SK-N-SH treated with all-trans-retinoic acid at 6 μM for 48 hours (cell line): ENCODE measurements around the gene EFCAB9.

Source experiments
- ATAC-seq: fragments of 200-7000 bp; cut with Tn5 transposase; 3 replicates; pipeline ENCODE4 v1.9.1; 2020; ENCODE audit warnings: mild to moderate bottlenecking, moderate library complexity
- ARNTL ChIP-seq: fragments of 450-650 bp; formaldehyde crosslinking; IDR thresholded peaks from 2 replicates; pipeline ENCODE4 v1.5.0; 2020; ENCODE audit warnings: low read depth, mild to moderate bottlenecking, moderate library complexity, borderline replicate concordance
- BACH2 ChIP-seq: fragments of 250-450 bp; sonication (Bioruptor Pico); IDR thresholded peaks from 2 replicates; pipeline ENCODE4 v1.9.0; 2021; ENCODE audit warnings: mild to moderate bottlenecking, borderline replicate concordance
- ESRRG ChIP-seq: fragments of 250-450 bp; sonication (Bioruptor Pico); IDR thresholded peaks from 2 replicates; pipeline ENCODE4 v1.6.1; 2021; ENCODE audit warnings: mild to moderate bottlenecking
- GLIS3 ChIP-seq: fragments of 250-450 bp; sonication (Bioruptor Pico); IDR thresholded peaks from 2 replicates; pipeline ENCODE4 v1.5.0; 2020; ENCODE audit warnings: mild to moderate bottlenecking, moderate library complexity
- OSR1 ChIP-seq: fragments of 250-450 bp; sonication (Bioruptor Pico); IDR thresholded peaks from 2 replicates; pipeline ENCODE4 v1.8.0; 2022; ENCODE audit warnings: moderate library complexity, mild to moderate bottlenecking, inconsistent platforms
- PPARA ChIP-seq: fragments of 250-450 bp; sonication (Bioruptor Pico); IDR thresholded peaks from 2 replicates; pipeline ENCODE4 v1.5.0; 2020; ENCODE audit warnings: mild to moderate bottlenecking, borderline replicate concordance
- RARB ChIP-seq: fragments of 250-450 bp; sonication (Bioruptor Pico); IDR thresholded peaks from 2 replicates; pipeline ENCODE4 v1.8.0; 2021; ENCODE audit warnings: mild to moderate bottlenecking, moderate library complexity
- SNAI2 ChIP-seq: fragments of 250-450 bp; sonication (Bioruptor Pico); IDR thresholded peaks from 2 replicates; pipeline ENCODE4 v1.5.0; 2020; ENCODE audit warnings: mild to moderate bottlenecking, moderate library complexity
- TCF4 ChIP-seq: fragments of 250-450 bp; sonication (Bioruptor Pico); IDR thresholded peaks from 2 replicates; pipeline ENCODE4 v1.8.0; 2021; ENCODE audit warnings: mild to moderate bottlenecking, moderate library complexity, borderline replicate concordance
- TOX ChIP-seq: fragments of 250-450 bp; sonication (Bioruptor Pico); IDR thresholded peaks from 2 replicates; pipeline ENCODE4 v1.8.0; 2021; ENCODE audit warnings: mild to moderate bottlenecking, moderate library complexity, borderline replicate concordance
- ZC3H10 ChIP-seq: fragments of 250-450 bp; sonication (Bioruptor Pico); IDR thresholded peaks from 2 replicates; pipeline ENCODE4 v1.5.1; 2021; ENCODE audit warnings: mild to moderate bottlenecking, moderate library complexity
- ZFP30 ChIP-seq: fragments of 450-650 bp; formaldehyde crosslinking; IDR thresholded peaks from 2 replicates; pipeline ENCODE4 v1.5.0; 2022; ENCODE audit warnings: mild to moderate bottlenecking, moderate library complexity
- ZNF565 ChIP-seq: fragments of 450-650 bp; formaldehyde crosslinking; conservative IDR thresholded peaks from 2 replicates; pipeline ENCODE4 v1.5.0; 2020; ENCODE audit warnings: low read depth, mild to moderate bottlenecking, moderate library complexity
- ZNF70 ChIP-seq: fragments of 450-650 bp; formaldehyde crosslinking; IDR thresholded peaks from 2 replicates; pipeline ENCODE4 v1.5.0; 2020; ENCODE audit warnings: mild to moderate bottlenecking, moderate library complexity
- ZNF8 ChIP-seq: fragments of 450-650 bp; formaldehyde crosslinking; IDR thresholded peaks from 2 replicates; pipeline ENCODE4 v1.5.0; 2020; ENCODE audit warnings: mild to moderate bottlenecking, moderate library complexity
- TF ChIP-seq, protein P1 (sequence below): fragments of 250-450 bp; sonication (Bioruptor Pico); IDR thresholded peaks from 2 replicates; pipeline ENCODE4 v1.5.0; 2020; ENCODE audit warnings: mild to moderate bottlenecking, moderate library complexity
- TF ChIP-seq, protein P2 (sequence below): fragments of 250-450 bp; sonication (Bioruptor Pico); IDR thresholded peaks from 2 replicates; pipeline ENCODE4 v1.8.0; 2020; ENCODE audit warnings: mild to moderate bottlenecking, moderate library complexity, borderline replicate concordance
- TF ChIP-seq, protein P3 (sequence below): fragments of 250-450 bp; sonication (Bioruptor Pico); IDR thresholded peaks from 2 replicates; pipeline ENCODE4 v1.8.0; 2021; ENCODE audit warnings: low read depth, mild to moderate bottlenecking, moderate library complexity, borderline replicate concordance
- TF ChIP-seq, protein P4 (sequence below): fragments of 250-450 bp; sonication (Bioruptor Pico); IDR thresholded peaks from 2 replicates; pipeline ENCODE4 v1.5.1; 2020; ENCODE audit warnings: low read depth, mild to moderate bottlenecking, moderate library complexity
- TF ChIP-seq, protein P5 (sequence below): fragments of 250-450 bp; sonication (Bioruptor Pico); IDR thresholded peaks from 2 replicates; pipeline ENCODE4 v1.5.1; 2021; ENCODE audit warnings: mild to moderate bottlenecking, moderate library complexity

Gene EFCAB9

DNA sequence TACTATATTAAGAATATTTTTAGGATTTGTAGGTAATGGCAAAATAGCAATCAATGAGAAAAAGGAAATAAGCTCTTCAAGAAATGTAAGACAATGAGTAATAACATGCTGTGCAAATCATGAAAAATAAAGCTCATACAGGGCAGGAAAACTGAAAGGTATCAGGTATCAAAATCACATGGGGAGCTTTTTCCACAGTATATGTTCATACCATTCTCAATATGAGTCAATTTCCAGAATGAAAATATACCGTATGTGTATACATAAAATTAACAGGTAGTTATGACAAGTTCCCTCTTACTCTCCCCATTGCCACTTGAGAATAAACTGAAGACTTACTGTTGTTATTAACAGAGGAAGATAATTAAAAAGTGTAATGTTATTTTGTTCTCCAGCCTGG is 35.9 kb downstream of the EFCAB9 start:
- TF ChIP-seq ZNF70 (CRISPR knock-in tag), result no peak
- TF ChIP-seq, protein P1, sequence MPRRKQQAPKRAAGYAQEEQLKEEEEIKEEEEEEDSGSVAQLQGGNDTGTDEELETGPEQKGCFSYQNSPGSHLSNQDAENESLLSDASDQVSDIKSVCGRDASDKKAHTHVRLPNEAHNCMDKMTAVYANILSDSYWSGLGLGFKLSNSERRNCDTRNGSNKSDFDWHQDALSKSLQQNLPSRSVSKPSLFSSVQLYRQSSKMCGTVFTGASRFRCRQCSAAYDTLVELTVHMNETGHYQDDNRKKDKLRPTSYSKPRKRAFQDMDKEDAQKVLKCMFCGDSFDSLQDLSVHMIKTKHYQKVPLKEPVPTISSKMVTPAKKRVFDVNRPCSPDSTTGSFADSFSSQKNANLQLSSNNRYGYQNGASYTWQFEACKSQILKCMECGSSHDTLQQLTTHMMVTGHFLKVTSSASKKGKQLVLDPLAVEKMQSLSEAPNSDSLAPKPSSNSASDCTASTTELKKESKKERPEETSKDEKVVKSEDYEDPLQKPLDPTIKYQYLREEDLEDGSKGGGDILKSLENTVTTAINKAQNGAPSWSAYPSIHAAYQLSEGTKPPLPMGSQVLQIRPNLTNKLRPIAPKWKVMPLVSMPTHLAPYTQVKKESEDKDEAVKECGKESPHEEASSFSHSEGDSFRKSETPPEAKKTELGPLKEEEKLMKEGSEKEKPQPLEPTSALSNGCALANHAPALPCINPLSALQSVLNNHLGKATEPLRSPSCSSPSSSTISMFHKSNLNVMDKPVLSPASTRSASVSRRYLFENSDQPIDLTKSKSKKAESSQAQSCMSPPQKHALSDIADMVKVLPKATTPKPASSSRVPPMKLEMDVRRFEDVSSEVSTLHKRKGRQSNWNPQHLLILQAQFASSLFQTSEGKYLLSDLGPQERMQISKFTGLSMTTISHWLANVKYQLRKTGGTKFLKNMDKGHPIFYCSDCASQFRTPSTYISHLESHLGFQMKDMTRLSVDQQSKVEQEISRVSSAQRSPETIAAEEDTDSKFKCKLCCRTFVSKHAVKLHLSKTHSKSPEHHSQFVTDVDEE (CRISPR knock-in tag), result no peak
- TF ChIP-seq, protein P2, sequence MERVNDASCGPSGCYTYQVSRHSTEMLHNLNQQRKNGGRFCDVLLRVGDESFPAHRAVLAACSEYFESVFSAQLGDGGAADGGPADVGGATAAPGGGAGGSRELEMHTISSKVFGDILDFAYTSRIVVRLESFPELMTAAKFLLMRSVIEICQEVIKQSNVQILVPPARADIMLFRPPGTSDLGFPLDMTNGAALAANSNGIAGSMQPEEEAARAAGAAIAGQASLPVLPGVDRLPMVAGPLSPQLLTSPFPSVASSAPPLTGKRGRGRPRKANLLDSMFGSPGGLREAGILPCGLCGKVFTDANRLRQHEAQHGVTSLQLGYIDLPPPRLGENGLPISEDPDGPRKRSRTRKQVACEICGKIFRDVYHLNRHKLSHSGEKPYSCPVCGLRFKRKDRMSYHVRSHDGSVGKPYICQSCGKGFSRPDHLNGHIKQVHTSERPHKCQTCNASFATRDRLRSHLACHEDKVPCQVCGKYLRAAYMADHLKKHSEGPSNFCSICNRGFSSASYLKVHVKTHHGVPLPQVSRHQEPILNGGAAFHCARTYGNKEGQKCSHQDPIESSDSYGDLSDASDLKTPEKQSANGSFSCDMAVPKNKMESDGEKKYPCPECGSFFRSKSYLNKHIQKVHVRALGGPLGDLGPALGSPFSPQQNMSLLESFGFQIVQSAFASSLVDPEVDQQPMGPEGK (CRISPR knock-in tag), result no peak
- no peak for TF ChIP-seq TCF4 (CRISPR knock-in tag)
- no peak for TF ChIP-seq ARNTL (CRISPR knock-in tag)
- TF ChIP-seq ZFP30, result no peak
- no peak for TF ChIP-seq GLIS3
- no peak for TF ChIP-seq TOX (CRISPR knock-in tag)
- no peak for TF ChIP-seq ZNF8 (CRISPR knock-in tag)
- no peak for TF ChIP-seq RARB (CRISPR knock-in tag)
- TF ChIP-seq, protein P3, sequence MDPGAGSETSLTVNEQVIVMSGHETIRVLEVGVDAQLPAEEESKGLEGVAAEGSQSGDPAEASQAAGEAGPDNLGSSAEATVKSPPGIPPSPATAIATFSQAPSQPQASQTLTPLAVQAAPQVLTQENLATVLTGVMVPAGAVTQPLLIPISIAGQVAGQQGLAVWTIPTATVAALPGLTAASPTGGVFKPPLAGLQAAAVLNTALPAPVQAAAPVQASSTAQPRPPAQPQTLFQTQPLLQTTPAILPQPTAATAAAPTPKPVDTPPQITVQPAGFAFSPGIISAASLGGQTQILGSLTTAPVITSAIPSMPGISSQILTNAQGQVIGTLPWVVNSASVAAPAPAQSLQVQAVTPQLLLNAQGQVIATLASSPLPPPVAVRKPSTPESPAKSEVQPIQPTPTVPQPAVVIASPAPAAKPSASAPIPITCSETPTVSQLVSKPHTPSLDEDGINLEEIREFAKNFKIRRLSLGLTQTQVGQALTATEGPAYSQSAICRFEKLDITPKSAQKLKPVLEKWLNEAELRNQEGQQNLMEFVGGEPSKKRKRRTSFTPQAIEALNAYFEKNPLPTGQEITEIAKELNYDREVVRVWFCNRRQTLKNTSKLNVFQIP, result no peak
- TF ChIP-seq ESRRG, result no peak
- TF ChIP-seq, protein P4, sequence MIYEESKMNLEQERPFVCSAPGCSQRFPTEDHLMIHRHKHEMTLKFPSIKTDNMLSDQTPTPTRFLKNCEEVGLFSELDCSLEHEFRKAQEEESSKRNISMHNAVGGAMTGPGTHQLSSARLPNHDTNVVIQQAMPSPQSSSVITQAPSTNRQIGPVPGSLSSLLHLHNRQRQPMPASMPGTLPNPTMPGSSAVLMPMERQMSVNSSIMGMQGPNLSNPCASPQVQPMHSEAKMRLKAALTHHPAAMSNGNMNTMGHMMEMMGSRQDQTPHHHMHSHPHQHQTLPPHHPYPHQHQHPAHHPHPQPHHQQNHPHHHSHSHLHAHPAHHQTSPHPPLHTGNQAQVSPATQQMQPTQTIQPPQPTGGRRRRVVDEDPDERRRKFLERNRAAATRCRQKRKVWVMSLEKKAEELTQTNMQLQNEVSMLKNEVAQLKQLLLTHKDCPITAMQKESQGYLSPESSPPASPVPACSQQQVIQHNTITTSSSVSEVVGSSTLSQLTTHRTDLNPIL (CRISPR knock-in tag), result no peak
- TF ChIP-seq, protein P5, sequence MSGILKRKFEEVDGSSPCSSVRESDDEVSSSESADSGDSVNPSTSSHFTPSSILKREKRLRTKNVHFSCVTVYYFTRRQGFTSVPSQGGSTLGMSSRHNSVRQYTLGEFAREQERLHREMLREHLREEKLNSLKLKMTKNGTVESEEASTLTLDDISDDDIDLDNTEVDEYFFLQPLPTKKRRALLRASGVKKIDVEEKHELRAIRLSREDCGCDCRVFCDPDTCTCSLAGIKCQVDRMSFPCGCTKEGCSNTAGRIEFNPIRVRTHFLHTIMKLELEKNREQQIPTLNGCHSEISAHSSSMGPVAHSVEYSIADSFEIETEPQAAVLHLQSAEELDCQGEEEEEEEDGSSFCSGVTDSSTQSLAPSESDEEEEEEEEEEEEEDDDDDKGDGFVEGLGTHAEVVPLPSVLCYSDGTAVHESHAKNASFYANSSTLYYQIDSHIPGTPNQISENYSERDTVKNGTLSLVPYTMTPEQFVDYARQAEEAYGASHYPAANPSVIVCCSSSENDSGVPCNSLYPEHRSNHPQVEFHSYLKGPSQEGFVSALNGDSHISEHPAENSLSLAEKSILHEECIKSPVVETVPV, result no peak
- TF ChIP-seq PPARA (CRISPR knock-in tag), result no peak
- TF ChIP-seq SNAI2 (CRISPR knock-in tag), result no peak
- no peak for TF ChIP-seq BACH2 (CRISPR knock-in tag)
- TF ChIP-seq ZNF565 (CRISPR knock-in tag), result no peak
- TF ChIP-seq ZC3H10 (CRISPR knock-in tag), result no peak
- no peak for TF ChIP-seq OSR1 (CRISPR knock-in tag)
- no peak for ATAC-seq

DNA sequence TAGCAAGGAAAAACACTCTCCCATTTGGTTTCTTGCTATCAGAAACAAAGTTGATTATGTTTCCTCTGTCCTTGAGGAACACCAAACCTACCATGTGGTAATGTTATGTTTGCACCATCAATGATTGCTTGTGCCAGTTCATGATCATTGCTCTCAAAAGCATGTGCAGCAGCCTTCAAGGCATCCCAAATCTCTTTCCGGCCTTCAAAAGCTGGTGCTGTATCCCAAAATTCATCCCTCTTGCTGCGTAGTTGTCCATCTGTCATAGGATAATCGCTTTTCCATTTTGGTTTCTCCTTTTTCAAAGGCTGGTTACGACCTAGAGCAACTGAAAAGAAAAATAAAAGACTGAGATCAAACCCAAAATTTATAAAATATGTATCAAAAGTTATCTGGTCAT is 40.1 kb downstream of the EFCAB9 start:
- TF ChIP-seq, protein P2 (CRISPR knock-in tag), result no peak
- ATAC-seq, result no peak
